H54 (cell line): Measurements from ENCODE around the gene RNU7-1.

Experiments used
- DNase-seq: peaks from one replicate; pipeline ENCODE4 v3.0.0; 2011; ENCODE audit warnings: low spot score, mixed read lengths; ENCODE audit not compliant: insufficient read length
- FAIRE-seq: peaks from 3 replicates; lab custom pipeline; 2011; peaks lifted over from hg19 to GRCh38; lab: Jason Lieb, UNC
- POLR2A ChIP-seq: IDR thresholded peaks from 2 replicates; pipeline ENCODE4 v1.6.1; 2011; ENCODE audit warnings: low read depth, mild to moderate bottlenecking, low read length

RNU7-1 gene

DNA sequence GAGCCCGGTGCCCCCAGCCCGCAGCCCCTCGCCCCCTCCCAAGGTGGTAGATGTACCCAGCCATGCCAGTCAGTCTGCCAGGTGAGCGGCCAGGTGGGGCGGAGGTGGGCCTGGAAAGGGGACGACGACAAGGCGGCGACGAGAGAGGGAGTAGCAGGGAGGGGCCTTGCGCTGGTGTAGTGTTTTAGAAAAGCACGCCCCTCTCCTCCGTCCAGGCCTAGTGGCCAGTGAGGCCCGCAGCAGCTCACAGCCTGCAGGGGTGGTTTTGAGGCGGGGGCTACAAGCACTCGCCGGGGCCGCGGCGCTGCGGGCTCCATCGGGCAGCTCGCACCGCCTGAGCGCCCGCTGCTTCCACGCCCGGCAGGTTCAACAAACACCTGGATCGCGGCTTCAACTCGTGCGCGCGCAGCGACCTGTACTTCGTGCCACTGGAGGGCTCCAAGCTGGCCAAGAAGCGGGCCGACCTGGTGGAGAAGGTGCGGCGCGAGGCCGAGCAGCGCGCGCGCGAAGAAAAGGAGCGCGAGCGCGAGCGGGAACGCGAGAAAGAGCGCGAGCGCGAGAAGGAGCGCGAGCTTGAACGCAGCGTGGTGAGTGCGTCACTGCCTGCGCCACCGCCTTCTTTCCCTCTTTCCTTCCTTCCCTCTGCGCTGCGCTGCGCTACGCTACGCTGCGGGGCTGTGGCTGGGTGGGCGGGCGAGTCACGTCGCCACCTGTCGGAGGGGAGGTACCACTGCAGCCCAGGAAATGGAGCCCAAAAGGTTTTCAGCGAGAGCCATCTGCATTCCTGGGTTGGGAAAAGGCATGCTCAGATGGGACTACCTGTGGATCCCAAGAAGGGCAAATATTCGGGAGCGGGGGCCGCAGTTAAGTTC is 5.9 kb upstream of the RNU7-1 start:
- FAIRE-seq, result no peak
- no peak for DNase-seq
- no peak for TF ChIP-seq POLR2A

DNA sequence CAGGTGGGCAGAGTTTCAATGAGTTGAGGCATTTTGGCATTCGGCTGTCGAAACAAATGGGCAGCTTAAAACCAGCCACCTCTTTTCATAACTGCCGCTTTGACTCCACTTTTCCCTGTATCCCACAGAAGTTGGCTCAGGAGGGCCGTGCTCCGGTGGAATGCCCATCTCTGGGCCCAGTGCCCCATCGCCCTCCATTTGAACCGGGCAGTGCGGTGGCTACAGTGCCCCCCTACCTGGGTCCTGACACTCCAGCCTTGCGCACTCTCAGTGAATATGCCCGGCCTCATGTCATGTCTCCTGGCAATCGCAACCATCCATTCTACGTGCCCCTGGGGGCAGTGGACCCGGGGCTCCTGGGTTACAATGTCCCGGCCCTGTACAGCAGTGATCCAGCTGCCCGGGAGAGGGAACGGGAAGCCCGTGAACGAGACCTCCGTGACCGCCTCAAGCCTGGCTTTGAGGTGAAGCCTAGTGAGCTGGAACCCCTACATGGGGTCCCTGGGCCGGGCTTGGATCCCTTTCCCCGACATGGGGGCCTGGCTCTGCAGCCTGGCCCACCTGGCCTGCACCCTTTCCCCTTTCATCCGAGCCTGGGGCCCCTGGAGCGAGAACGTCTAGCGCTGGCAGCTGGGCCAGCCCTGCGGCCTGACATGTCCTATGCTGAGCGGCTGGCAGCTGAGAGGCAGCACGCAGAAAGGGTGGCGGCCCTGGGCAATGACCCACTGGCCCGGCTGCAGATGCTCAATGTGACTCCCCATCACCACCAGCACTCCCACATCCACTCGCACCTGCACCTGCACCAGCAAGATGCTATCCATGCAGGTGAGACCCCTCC is 5.0 kb upstream of the RNU7-1 start:
- no peak for TF ChIP-seq POLR2A
- FAIRE-seq (no peak), DNase-seq (no peak)

DNA sequence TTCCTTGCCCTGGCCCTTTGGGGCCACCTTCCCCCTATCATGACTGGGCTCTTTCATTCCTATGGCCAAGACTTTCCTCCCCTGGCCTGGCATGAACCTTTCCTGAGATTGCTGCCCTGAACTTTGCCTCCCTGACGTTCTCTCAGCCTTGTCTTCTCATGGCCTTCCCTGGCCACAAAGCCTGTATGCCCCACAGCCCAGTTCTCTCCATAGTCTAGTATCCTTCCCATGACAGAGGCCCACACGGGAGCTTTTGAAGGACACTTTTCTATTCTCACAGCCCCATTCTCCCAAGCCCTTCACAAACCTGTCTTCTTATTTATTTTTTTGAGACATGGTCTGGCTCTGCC is 4.5 kb upstream of the RNU7-1 start:
- no peak for FAIRE-seq
- no peak for TF ChIP-seq POLR2A
- no peak for DNase-seq

DNA sequence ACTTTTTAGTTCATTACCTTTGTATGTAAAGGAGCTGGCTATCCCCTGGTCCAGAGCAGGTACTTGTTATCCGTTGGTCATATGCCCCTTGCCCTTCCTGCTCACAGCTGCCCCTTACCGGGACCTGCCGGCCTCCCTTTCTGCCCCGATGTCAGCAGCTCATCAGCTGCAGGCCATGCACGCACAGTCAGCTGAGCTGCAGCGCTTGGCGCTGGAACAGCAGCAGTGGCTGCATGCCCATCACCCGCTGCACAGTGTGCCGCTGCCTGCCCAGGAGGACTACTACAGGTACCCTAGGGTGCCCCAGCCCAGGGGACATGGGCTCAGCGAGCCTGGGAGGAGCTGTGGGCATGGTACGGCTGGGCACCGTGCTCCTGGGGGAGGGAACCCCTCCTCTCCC is 2.3 kb upstream of the RNU7-1 start:
- TF ChIP-seq POLR2A, result no peak
- DNase-seq (no peak), FAIRE-seq (no peak)

DNA sequence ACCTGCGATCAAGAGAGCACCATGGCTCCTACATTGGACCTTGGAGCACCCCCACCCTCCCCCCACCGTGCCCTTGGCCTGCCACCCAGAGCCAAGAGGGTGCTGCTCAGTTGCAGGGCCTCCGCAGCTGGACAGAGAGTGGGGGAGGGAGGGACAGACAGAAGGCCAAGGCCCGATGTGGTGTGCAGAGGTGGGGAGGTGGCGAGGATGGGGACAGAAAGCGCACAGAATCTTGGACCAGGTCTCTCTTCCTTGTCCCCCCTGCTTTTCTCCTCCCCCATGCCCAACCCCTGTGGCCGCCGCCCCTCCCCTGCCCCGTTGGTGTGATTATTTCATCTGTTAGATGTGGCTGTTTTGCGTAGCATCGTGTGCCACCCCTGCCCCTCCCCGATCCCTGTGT is 1.8 kb upstream of the RNU7-1 start:
- no peak for FAIRE-seq
- TF ChIP-seq POLR2A, result no peak
- DNase-seq, result no peak

DNA sequence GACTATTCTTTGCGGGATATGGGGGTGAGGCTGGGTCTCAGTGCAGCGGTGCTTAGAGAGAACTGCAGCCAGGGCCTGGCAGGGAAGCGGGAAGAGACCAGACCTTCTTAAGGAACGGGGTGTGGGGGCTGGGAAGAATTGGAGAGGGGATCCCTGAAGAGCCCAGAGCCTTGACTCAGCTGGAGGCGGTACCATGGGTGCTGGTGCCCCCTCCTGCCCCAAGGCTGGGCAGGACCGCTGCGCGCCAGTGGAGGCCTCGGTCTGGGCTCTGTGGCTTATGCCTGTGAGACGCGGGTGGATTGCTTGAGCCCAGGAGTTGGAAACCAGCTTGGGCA is 1.3 kb upstream of the RNU7-1 start:
- FAIRE-seq, result no peak
- no peak for TF ChIP-seq POLR2A
- DNase-seq, result no peak

DNA sequence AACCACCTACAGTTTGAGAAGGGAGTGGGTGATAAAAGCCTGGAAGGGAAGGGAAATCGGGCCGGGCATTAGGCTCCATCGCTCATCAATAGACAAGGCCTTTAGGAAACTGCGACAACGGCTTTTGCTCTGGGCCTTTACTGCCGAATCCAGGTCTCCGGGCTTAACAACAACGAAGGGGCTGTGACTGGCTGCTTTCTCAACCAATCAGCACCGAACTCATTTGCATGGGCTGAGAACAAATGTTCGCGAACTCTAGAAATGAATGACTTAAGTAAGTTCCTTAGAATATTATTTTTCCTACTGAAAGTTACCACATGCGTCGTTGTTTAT is 261 bp upstream of the RNU7-1 start:
- no peak for TF ChIP-seq POLR2A
- FAIRE-seq (no peak), DNase-seq (peak; percentile 88)

DNA sequence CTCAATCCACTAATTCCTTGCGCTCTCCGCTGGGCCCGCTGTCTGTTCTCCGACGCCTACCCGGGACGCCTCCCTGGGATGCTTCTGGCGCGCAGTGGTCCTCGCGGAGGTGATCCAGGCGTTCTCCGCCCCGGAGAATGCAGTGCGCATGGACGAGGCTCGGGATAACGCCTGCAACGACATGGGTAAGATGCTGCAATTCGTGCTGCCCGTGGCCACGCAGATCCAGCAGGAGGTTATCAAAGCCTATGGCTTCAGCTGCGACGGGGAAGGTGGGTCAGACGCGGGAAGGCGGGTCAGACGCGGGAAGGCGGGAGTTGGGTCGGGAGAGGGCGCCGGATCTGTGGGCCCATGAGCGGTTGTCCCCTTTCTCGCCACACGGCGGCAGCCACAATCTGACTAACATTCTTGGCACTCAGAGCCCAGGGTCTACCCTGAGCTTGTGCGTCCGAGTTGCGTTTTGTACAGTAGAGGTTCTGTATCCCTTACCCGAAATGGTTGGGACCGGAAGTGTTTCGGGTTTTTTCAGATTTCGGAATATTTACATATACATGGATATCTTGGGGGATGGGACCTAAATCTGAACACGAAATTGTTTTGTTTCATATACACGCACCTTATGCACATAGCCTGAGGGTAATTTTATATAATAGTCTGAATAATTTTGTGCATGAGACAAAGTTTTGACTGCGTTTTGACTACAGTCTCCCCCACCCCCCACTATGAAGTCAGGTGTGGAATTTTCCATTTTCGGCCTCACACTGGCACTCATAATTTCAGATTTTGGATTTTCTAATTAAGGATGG is 968 bp downstream of the RNU7-1 start:
- peak; percentile 55 for TF ChIP-seq POLR2A
- FAIRE-seq (no peak), DNase-seq (peak; percentile 93)

DNA sequence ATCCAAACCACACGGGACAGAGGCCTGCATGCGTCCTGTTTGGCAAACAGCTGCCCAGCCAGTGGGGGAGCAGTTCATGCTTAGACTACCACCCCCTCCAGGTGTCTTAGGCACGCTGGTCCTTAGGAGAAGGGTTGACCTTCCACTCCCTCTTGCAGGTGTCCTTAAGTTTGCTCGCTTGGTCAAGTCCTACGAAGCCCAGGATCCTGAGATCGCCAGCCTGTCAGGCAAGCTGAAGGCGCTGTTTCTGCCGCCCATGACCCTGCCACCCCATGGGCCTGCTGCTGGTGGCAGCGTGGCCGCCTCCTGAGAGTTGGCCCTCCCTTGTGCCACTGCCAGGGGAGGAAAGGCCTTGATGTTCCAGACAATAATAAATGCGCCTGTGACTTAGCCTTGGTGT is 2.0 kb downstream of the RNU7-1 start:
- FAIRE-seq, result no peak

DNA sequence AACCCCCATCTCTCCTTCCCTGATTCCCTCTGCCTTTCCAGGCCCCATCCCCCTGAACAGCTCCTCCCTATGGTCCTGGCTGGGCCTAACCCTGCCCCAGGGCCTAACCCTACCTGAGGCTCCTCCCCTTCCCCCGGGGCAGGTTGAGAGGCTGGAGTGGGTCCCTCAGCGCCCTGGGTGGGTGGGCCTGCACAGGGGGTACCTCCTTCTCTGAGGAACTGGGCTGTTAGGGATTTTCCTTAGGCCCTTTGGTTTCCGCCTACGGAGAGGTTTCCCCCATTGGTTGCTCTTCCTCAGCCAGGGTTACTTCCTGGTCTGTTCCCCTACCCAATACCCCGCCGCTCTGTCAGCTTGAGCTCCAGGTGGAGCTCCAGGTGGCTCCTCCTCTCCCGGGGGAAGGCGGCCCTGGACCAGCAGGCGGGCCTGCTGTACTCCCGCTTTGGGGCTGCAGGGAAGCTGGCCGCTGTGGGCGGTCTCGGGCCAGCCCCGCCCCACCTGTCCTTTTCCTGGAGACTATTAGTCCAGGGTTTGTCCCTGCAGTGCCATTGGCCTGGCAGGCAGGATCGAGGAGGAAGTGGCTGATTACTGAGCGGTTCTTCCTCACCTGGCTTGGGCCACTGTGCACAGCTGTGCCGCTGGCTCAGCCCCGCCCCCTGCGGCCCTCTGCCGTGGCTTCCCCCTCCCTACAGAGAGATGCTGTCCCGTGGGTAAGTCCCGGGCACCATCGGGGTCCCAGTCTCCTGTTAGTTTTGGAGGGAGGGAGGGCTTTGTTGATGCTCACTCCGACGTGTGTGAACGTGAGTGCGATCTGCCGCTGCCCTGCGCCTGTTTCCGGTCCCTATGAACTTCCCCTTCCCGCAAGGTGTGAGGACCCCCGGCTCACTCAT is 2.7 kb downstream of the RNU7-1 start:
- FAIRE-seq (no peak), DNase-seq (no peak)
- TF ChIP-seq POLR2A, result no peak

More for the DNA sequence above, 2.0 kb downstream of the RNU7-1 start:
- DNase-seq, result no peak
- no peak for TF ChIP-seq POLR2A

DNA sequence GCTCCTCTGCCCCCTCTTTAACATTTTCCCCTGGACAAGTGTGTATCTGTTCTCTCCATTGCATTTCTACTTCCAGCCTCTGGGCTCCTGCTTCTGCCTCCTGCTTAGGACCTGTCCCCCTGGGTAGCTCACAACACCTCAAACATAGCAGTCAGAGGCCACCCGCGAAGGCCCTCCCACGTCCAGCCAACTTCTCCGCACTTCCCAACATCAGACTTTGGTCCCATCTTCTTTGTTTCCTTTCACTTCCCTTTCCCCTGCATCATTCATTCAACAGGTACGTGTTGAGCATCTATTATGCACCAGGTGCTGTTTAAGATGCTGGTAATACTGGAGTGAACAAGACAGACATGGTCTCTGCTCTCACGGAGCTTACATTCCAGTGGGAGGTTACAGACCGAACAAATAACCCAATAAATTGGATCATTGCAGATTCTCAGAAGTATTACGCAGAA is 3.3 kb downstream of the RNU7-1 start:
- no peak for DNase-seq
- no peak for TF ChIP-seq POLR2A
- no peak for FAIRE-seq

DNA sequence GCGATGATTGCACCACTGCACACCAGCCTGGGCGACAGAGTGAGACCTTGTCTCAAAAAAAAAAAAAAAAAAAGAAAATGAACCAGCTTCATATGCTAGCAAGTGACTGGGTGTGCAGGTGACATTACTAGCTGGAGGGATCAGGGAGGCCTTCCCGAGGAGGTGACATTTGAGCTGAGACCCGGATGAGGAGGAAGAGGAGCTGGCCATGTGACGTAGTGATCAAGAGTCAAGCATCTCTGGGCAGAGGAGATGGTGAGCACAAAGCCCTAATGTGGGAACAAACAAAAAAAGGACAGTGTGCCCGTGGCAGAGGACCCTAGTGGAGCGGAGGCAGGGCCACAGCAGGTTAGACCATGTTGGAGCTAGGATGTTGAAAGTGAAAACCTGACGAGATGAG is 4.0 kb downstream of the RNU7-1 start:
- FAIRE-seq (no peak), DNase-seq (no peak)
- no peak for TF ChIP-seq POLR2A
